Tibial artery (tissue), 4 donors: ENCODE measurements around the gene GALNT2.

ENCODE experiments used
- DNase-seq, 2 donors: peaks; one replicate each; pipeline ENCODE4 v3.0.0-alpha.2; 2019
- H3K27ac ChIP-seq, 2 donors: fragments of 200-600 bp; sonication (generic) in 1 of 2; 1 replicate in 1 of 2; 2 replicates in 1 of 2; pipeline ENCODE4 v1.5.1; 2018 to 2019; ENCODE audit warnings: mild to moderate bottlenecking in 1 of 2
- H3K27me3 ChIP-seq, 2 donors: fragments of 200-600 bp; sonication (generic) in 1 of 2; one replicate each; pipeline versions ENCODE4 v1.5.1 to v1.6.0; 2016 to 2019
- H3K36me3 ChIP-seq, 3 donors: fragments of 200-600 bp; sonication (generic) in 2 of 3; one replicate each; pipeline ENCODE4 v1.5.1; 2016 to 2019; ENCODE audit warnings: mild to moderate bottlenecking in 2 of 3
- H3K4me1 ChIP-seq, 4 donors: fragments of 200-600 bp; sonication (generic) in 2 of 4; 1 replicate in 3 of 4; 2 replicates in 1 of 4; pipeline ENCODE4 v1.5.1; 2016 to 2019
- H3K4me3 ChIP-seq, 2 donors: fragments of 200-600 bp; sonication (generic) in 1 of 2; 1 replicate in 1 of 2; 2 replicates in 1 of 2; pipeline ENCODE4 v1.5.1; 2018 to 2019; ENCODE audit warnings: mild to moderate bottlenecking in 2 of 2
- H3K9me3 ChIP-seq, 3 donors: fragments of 200-600 bp; sonication (generic) in 1 of 3; one replicate each; pipeline ENCODE4 v1.5.1; 2016 to 2019
- intact Hi-C: fragments of 100-400 bp; cut with DNase I; formaldehyde crosslinking; loops from one replicate; pipeline ENCODE4 v1.15.0; 2023; ENCODE audit warnings: low total_unique reads
- TF ChIP-seq, protein P1 (sequence below), 2 experiments: fragments of 200-600 bp in 1 of 2; fragments of 450-650 bp in 1 of 2; IDR thresholded peaks; one replicate each; pipeline ENCODE4 v1.5.1; 2017 to 2019; ENCODE audit warnings: antibody characterized with exemption in 2 of 2, mild to moderate bottlenecking in 1 of 2, moderate library complexity in 1 of 2

Gene GALNT2

DNA sequence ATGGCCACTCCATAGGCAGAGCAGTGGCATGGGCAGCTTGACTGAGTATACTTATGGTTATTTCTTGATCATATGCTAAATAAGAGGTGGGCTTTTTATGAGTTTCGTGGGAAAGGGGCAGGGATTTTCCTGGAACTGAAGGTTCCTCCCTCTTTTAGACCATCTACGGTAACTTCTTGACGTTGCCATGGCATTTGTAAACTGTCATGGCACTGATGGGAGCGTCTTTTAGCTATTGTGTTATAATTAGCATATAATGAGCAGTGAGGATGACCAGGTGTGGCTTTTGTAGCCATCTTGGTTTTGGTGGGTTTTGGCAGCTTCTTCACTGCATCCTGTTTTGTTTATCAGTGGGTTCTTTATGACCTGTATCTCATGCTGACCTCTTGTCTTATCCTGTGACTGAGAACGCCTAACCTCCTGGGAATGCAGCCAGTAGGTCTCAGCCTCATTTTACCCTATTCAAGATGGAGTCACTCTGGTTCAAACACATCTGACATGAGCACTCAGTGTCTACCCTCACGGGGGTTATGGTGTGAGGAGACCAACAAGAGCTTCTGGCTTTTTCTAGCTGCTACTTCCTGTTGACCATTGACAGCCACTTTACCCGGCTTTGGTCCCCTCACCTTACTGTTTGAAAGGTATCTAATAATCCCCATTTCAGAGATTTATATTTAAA lies 71.7 kb downstream of the GALNT2 start:
- TF ChIP-seq, protein P1, sequence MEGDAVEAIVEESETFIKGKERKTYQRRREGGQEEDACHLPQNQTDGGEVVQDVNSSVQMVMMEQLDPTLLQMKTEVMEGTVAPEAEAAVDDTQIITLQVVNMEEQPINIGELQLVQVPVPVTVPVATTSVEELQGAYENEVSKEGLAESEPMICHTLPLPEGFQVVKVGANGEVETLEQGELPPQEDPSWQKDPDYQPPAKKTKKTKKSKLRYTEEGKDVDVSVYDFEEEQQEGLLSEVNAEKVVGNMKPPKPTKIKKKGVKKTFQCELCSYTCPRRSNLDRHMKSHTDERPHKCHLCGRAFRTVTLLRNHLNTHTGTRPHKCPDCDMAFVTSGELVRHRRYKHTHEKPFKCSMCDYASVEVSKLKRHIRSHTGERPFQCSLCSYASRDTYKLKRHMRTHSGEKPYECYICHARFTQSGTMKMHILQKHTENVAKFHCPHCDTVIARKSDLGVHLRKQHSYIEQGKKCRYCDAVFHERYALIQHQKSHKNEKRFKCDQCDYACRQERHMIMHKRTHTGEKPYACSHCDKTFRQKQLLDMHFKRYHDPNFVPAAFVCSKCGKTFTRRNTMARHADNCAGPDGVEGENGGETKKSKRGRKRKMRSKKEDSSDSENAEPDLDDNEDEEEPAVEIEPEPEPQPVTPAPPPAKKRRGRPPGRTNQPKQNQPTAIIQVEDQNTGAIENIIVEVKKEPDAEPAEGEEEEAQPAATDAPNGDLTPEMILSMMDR (IDR thresholded peaks at IDR 0.05): no peak
- Histone ChIP-seq H3K4me3 (no peak overlapping the region), H3K9me3 (no peaks in the 10 kb centered on the region), H3K27me3 (no peaks in the 10 kb centered on the region), H3K36me3 (no peaks in the 10 kb centered on the region), H3K27ac (no peak overlapping the region), H3K4me1 (peaks cover 0 to 63% (median 25%) of the 10 kb centered on the region in 4 donors)
- intact Hi-C loops: no loop called here
- DNase-seq: no peak

DNA sequence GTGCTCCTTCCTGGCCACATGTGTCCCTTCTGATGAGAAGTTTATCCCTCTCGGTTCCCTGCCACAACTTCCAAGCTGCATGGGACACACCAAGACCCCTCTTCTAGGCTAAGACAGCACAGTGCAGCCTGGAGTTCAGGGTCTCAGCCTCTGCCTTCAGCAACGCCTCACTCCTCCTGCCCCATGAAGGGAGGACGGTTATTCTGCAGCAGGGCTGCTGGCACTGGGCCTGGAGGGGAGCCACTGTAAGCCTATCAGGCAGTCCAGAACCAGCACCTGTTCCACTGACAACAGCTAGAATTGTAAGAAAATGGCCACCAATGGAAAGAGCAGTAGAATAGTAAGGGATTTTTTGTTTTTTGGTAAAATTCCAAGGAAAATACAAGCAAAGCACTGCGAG lies 72.3 kb downstream of the GALNT2 start:
- no peak overlapping the region for H3K27ac ChIP-seq
- TF ChIP-seq, protein P1 (IDR thresholded peaks at IDR 0.05): no peak
- intact Hi-C loops: no loop called here
- no peak for DNase-seq
- no peaks in the 10 kb centered on the region for H3K36me3 ChIP-seq
- no peaks in the 10 kb centered on the region for H3K27me3 ChIP-seq
- H3K4me1 ChIP-seq: peaks cover 0 to 57% (median 27%) of the 10 kb centered on the region in 4 donors
- no peaks in the 10 kb centered on the region for H3K9me3 ChIP-seq
- H3K4me3 ChIP-seq: no peak overlapping the region

DNA sequence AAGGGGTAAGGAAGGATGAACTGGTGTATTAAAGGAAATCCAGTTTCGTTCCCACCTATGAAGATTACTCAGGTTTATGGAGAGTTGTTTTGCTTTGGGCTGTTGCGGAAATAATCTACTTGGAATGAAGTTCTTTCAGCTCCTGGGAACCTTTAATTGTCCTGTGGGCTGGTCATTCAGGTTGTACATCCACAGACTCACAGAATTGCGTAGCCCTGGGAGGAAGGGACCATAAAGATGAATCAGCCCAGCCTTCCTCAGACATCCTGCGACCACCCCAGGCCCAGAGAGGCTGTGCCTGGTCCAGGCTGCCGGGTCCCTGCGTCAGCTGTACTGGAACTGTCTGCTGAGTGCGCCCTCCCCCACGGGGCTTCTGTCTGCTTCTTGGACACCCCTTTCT lies 72.7 kb downstream of the GALNT2 start:
- H3K4me1 ChIP-seq: peaks cover 0 to 61% (median 29%) of the 10 kb centered on the region in 4 donors
- TF ChIP-seq, protein P1 (IDR thresholded peaks at IDR 0.05): no peak
- no peaks in the 10 kb centered on the region for H3K27me3 ChIP-seq
- intact Hi-C loops: no loop called here
- no peak for DNase-seq
- no peak overlapping the region for H3K4me3 ChIP-seq
- H3K27ac ChIP-seq: no peak overlapping the region
- no peaks in the 10 kb centered on the region for H3K9me3 ChIP-seq
- no peaks in the 10 kb centered on the region for H3K36me3 ChIP-seq

DNA sequence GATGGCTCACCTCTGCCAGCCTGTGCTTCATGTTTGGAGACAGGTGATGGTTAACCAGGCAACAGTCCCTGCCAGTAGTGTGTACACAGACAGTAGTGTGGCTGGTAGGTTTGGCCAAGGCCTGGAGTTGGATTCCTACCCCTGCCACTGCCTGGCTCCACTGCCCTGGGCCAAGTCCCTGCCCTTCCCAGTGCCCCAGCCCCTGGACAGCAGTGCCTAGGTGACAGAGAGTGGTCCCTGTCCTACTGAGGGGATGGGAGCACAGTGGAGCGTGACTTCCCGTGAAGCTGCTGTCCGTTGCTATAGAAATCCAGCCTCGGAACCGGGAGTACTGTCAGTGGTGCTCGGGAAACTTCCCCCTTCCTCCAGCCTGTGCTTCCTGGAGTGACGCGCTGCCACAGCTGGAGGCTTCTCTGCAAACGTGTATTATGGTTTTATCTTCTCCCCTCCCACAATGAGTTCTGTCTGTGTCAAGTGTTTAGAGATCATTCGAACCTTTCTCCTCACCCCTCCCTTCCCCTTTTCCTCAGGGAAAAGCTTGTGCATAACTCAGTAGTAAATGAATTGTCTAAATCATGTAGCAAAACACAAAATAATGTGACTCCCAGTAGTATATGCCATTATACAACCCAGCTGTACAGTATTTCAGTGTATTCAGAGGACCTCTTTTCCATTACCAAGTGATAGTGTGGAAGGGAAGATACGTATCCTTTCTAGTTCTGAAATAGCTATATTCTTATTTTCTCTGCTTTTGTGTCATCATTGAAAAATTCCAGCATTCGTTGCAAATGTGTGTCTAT lies 73.4 kb downstream of the GALNT2 start:
- TF ChIP-seq, protein P1 (IDR thresholded peaks at IDR 0.05): no peak
- Histone ChIP-seq H3K9me3 (no peaks in the 10 kb centered on the region), H3K36me3 (no peaks in the 10 kb centered on the region), H3K27me3 (no peaks in the 10 kb centered on the region), H3K4me3 (no peak overlapping the region), H3K4me1 (peaks cover 4 to 68% (median 36%) of the 10 kb centered on the region in 4 donors), H3K27ac (no peak overlapping the region)
- peak in 1 of 2 donors; percentile 49 for DNase-seq
- intact Hi-C loops: no loop called here

DNA sequence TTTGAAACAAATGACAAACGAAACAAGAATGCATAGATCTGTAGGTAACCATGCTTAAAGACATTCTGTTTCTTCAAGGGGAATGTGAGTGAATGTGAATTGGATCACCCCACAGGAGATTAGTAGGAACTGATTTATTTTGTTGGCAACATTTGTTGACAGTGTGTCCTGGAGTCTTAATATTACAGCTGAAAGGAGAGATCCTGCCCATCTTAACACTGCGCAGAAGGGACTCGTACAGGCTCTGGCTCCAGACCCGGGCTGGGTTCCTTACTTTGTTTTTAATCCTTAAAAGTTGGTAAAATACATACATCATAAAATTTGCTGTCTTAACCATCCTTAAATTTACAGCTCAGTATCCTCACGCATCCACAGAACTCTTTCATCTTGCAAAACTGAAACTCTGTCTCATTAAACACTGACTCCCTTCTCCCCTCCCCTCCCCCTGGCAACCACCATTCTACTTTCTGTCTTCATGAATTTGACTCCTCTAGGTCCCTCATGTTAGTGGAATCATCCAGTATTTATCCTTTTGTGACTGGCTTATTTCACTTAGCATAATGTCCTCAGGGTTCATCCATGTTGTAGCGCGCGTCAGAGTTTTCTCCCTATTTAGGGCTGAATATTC lies 74.1 kb downstream of the GALNT2 start:
- peaks cover 6 to 71% (median 40%) of the 10 kb centered on the region in 4 donors for H3K4me1 ChIP-seq
- TF ChIP-seq, protein P1 (IDR thresholded peaks at IDR 0.05): no peak
- intact Hi-C loops: no loop called here
- H3K36me3 ChIP-seq: no peaks in the 10 kb centered on the region
- H3K27me3 ChIP-seq: no peaks in the 10 kb centered on the region
- DNase-seq: no peak
- no peak overlapping the region for H3K4me3 ChIP-seq
- H3K9me3 ChIP-seq: no peaks in the 10 kb centered on the region
- no peak overlapping the region for H3K27ac ChIP-seq
